K562 (cell line): ENCODE data around the gene CNOT4. TPM values are rescaled to one million over a fixed set of nuclear protein-coding genes. Genes with fewer than 3 reads are reported as not detected.
A peak's percentile ranks its signal among the peaks of the same experiment; 100 is the strongest.

Experiments used
- CUX1 ChIP-seq: fragments of 200-800 bp; sonication (Bioruptor generic); IDR thresholded peaks from 2 replicates; pipeline ENCODE4 v1.6.1; 2016; ENCODE audit warnings: missing genetic modification characterization, missing compliant biosample characterization
- ELF4 ChIP-seq: fragments of 450-650 bp; formaldehyde crosslinking; IDR thresholded peaks from 2 replicates; pipeline ENCODE4 v1.4.0; 2022; ENCODE audit warnings: missing genetic modification characterization
- ETS2 ChIP-seq: IDR thresholded peaks from 2 replicates; pipeline ENCODE4 v1.6.1; 2016; ENCODE audit warnings: borderline replicate concordance, missing genetic modification characterization, mild to moderate bottlenecking, moderate library complexity, missing compliant biosample characterization; ENCODE audit not compliant: poor library complexity, severe bottlenecking
- ETV1 ChIP-seq: fragments of 450-650 bp; conservative IDR thresholded peaks from 2 replicates; pipeline ENCODE4 v1.6.1; 2016; ENCODE audit warnings: missing genetic modification characterization, control low read depth, low read depth, missing compliant biosample characterization
- ETV5 ChIP-seq: sonication (generic); formaldehyde crosslinking; IDR thresholded peaks from 2 replicates; pipeline ENCODE4 v1.4.0; 2020; ENCODE audit warnings: low read depth, mild to moderate bottlenecking, missing genetic modification reagents
- KAT2B ChIP-seq: IDR thresholded peaks from one replicate; pipeline ENCODE4 v1.6.1; 2012; ENCODE audit warnings: low read depth, mild to moderate bottlenecking, control low read depth, inconsistent platforms, low read length, moderate library complexity
- MECOM ChIP-seq: fragments of 250-450 bp; sonication (Bioruptor Pico); IDR thresholded peaks from 2 replicates; pipeline ENCODE4 v1.8.0; 2022; ENCODE audit warnings: inconsistent platforms
- MLLT1 ChIP-seq, 2 experiments: fragments of 450-650 bp; IDR thresholded peaks; 2 replicates each; pipeline ENCODE4 v1.6.1; 2016
- RAD21 ChIP-seq, 2 experiments: fragments of 250-450 bp in 1 of 2; fragments of 450-650 bp in 1 of 2; sonication (Bioruptor Pico) in 1 of 2; formaldehyde crosslinking in 1 of 2; IDR thresholded peaks in 1 of 2; conservative IDR thresholded peaks in 1 of 2; 2 replicates each; pipeline versions ENCODE4 v1.4.0 to v1.8.0; 2020 to 2022; ENCODE audit warnings: mild to moderate bottlenecking in 2 of 2, moderate library complexity in 1 of 2
- SOX6 ChIP-seq: fragments of 450-650 bp; IDR thresholded peaks from 2 replicates; pipeline ENCODE4 v1.6.1; 2014; ENCODE audit warnings: mild to moderate bottlenecking
- TBP ChIP-seq: optimal IDR thresholded peaks from 2 replicates; pipeline ENCODE3; 2011; ENCODE audit warnings: low read depth, low read length, improper control_type of control experiment
- TCF3 ChIP-seq: sonication (generic); formaldehyde crosslinking; IDR thresholded peaks from 2 replicates; pipeline ENCODE4 v1.4.0; 2020; ENCODE audit warnings: mild to moderate bottlenecking, missing genetic modification reagents
- THAP12 ChIP-seq: fragments of 250-450 bp; sonication (Bioruptor Pico); IDR thresholded peaks from 2 replicates; pipeline ENCODE4 v1.9.0; 2021; ENCODE audit warnings: mild to moderate bottlenecking, inconsistent platforms
- YY1 ChIP-seq, 3 experiments: IDR thresholded peaks; 2 replicates each; pipeline ENCODE4 v1.6.1; 2011; ENCODE audit warnings: low read length in 2 of 3, mild to moderate bottlenecking in 2 of 3, moderate library complexity in 2 of 3, borderline replicate concordance in 1 of 3, control low read depth in 1 of 3, low read depth in 1 of 3; ENCODE audit not compliant: insufficient read depth in 3 of 3, insufficient replicate concordance in 2 of 3, control insufficient read depth in 1 of 3, insufficient read length in 1 of 3; ENCODE audit errors: extremely low read depth in 1 of 3
- ZSCAN32 ChIP-seq: fragments of 450-650 bp; formaldehyde crosslinking; IDR thresholded peaks from 2 replicates; pipeline ENCODE4 v1.4.0; 2020; ENCODE audit warnings: mild to moderate bottlenecking, moderate library complexity
- polyA plus RNA-seq, 8 experiments: library from polyadenylated mRNA; depleted of rRNA in 4 of 8; stranded (reverse) in 5 of 8; unstranded in 3 of 8; fragments of >200 nt; fragmentation: Nextera tagmentation in 2 of 8; fragmentation: Illumina TruSeq in 1 of 8; extraction: Ambion mirVana in 2 of 8; extraction: Trizol in 1 of 8; gene quantifications; 2 replicates each; pipeline versions ENCODE4 v1.2.1 to v1.2.3, GENCODE V29; 2011 to 2014; ENCODE audit warnings: inconsistent platforms in 1 of 8, missing spikeins in 1 of 8
- total RNA-seq, 7 experiments: library from RNA; depleted of rRNA in 6 of 7; stranded (reverse); fragments of >200 nt in 6 of 7; fragmentation: Illumina TruSeq in 2 of 7; extraction: Trizol in 2 of 7; gene quantifications; 2 replicates each; pipeline versions ENCODE4 v1.2.1 to v1.2.3, GENCODE V29; 2011 to 2021; ENCODE audit warnings: low replicate concordance in 1 of 7

Gene CNOT4
- total and polyA plus RNA-seq, 9 of the 15 experiments (the other 6 are each of a cell fraction or from before 2014, with no cell fraction given), result 8.6 to 24.1 (median 15.4) TPM

GRCh38 chr7:135508883-135509588 is 866 bp downstream of the CNOT4 start (continued):
- 0 out of 2 replicates have a peak, but pooled peaks have one; percentile 18 for TF ChIP-seq SOX6
- 0 out of 2 replicates have a peak, but pooled peaks have one; percentile 55 for TF ChIP-seq THAP12 (CRISPR knock-in tag)
- TF ChIP-seq ETV1, result peak; percentile 10; the same call in 1 of the 2 replicates
- TF ChIP-seq ZSCAN32 (CRISPR knock-in tag), result 0 out of 2 replicates have a peak, but pooled peaks have one; percentile 16
- TF ChIP-seq TBP, result peak; percentile 16
- TF ChIP-seq RAD21 (CRISPR knock-in tag; conservative IDR thresholded peaks at IDR 0.05 in 1 of 2, IDR thresholded peaks at IDR 0.05 in 1 of 2), result peak in 1 of 2 experiments; percentile 6; a peak in 1 of 4 replicates
- 0 out of 2 replicates have a peak, but pooled peaks have one; percentile 7 for TF ChIP-seq TCF3 (CRISPR knock-in tag)
- TF ChIP-seq YY1 (IDR thresholded peaks at IDR 0.05; ENCODE audit: borderline replicate concordance in 1 of 3, control insufficient read depth in 1 of 3, extremely low read depth in 1 of 3, insufficient read depth in 3 of 3, insufficient read length in 1 of 3, insufficient replicate concordance in 2 of 3, low read depth in 1 of 3, low read length in 2 of 3), result peak in 1 of 3 experiments; percentile 17
- TF ChIP-seq CUX1 (CRISPR knock-in tag), result no peak
- TF ChIP-seq ELF4 (CRISPR knock-in tag), result 0 out of 2 replicates have a peak, but pooled peaks have one; percentile 8
- peak; percentile 55 to 58; a peak in 2 of 4 replicates for TF ChIP-seq MLLT1 (IDR thresholded peaks at IDR 0.05)
- no peak for TF ChIP-seq ETV5
- TF ChIP-seq ETS2 (tag), result no peak
- TF ChIP-seq MECOM (CRISPR knock-in tag), result 0 out of 2 replicates have a peak, but pooled peaks have one; percentile 57
- TF ChIP-seq KAT2B, result no peak
